GM12878 (cell line): Measurements from ENCODE around the gene GJB1. TPM values are rescaled to one million over a fixed set of nuclear protein-coding genes. Genes with fewer than 3 reads are reported as not detected.

ENCODE experiments used
- CEBPB ChIP-seq, 2 experiments: fragments of 150-350 bp in 1 of 2; IDR thresholded peaks; 2 replicates each; pipeline ENCODE4 v1.6.1; 2012 to 2014; ENCODE audit warnings: low read depth in 2 of 2, low read length in 2 of 2, borderline replicate concordance in 1 of 2, inconsistent platforms in 1 of 2
- CHD2 ChIP-seq: IDR thresholded peaks from 2 replicates; pipeline ENCODE4 v1.6.1; 2011; ENCODE audit warnings: low read depth, low read length, improper control_type of control experiment, borderline replicate concordance
- CREM ChIP-seq: IDR thresholded peaks from 2 replicates; pipeline ENCODE4 v1.6.1; 2014; ENCODE audit warnings: antibody characterized with exemption, low read depth
- EP300 ChIP-seq, 2 experiments: fragments of 150-350 bp in 1 of 2; IDR thresholded peaks; 2 replicates each; pipeline ENCODE4 v1.6.1; 2011 to 2012; ENCODE audit warnings: low read depth in 2 of 2, low read length in 2 of 2, borderline replicate concordance in 1 of 2, improper control_type of control experiment in 1 of 2, inconsistent platforms in 1 of 2; ENCODE audit not compliant: control insufficient read depth in 1 of 2
- FOS ChIP-seq: IDR thresholded peaks from 3 replicates; pipeline ENCODE4 v1.6.1; 2011; ENCODE audit warnings: borderline replicate concordance; ENCODE audit not compliant: insufficient read length; ENCODE audit errors: extremely low read depth
- IKZF1 ChIP-seq: fragments of 450-650 bp; conservative IDR thresholded peaks from 2 replicates; pipeline ENCODE4 v1.6.1; 2017; ENCODE audit warnings: antibody characterized with exemption, mild to moderate bottlenecking
- IRF4 ChIP-seq: IDR thresholded peaks from 2 replicates; pipeline ENCODE4 v1.6.1; 2011; ENCODE audit warnings: low read depth, low read length
- KAT2A ChIP-seq: conservative IDR thresholded peaks from 2 replicates; pipeline ENCODE4 v1.6.1; 2011; ENCODE audit warnings: low read depth, low read length; ENCODE audit not compliant: control insufficient read depth
- MEF2B ChIP-seq: fragments of 450-650 bp; IDR thresholded peaks from 2 replicates; pipeline ENCODE4 v1.6.1; 2018; ENCODE audit warnings: mild to moderate bottlenecking, moderate library complexity; ENCODE audit not compliant: partially characterized antibody, poor library complexity, severe bottlenecking
- POLR2A ChIP-seq: IDR thresholded peaks from 2 replicates; pipeline ENCODE4 v1.6.1; 2011; ENCODE audit warnings: low read depth, mild to moderate bottlenecking, low read length
- POLR2AphosphoS2 ChIP-seq: IDR thresholded peaks from 2 replicates; pipeline ENCODE4 v1.6.1; 2011; ENCODE audit warnings: low read depth, mild to moderate bottlenecking, low read length, improper control_type of control experiment, moderate library complexity
- POLR2AphosphoS5 ChIP-seq: IDR thresholded peaks from 2 replicates; pipeline ENCODE4 v1.6.1; 2011; ENCODE audit warnings: mild to moderate bottlenecking, low read length, inconsistent platforms
- POU2F2 ChIP-seq: IDR thresholded peaks from 3 replicates; pipeline ENCODE4 v1.6.1; 2011; ENCODE audit warnings: low read depth, mild to moderate bottlenecking, low read length, borderline replicate concordance
- SMAD5 ChIP-seq: IDR thresholded peaks from 2 replicates; pipeline ENCODE4 v1.6.1; 2016; ENCODE audit warnings: antibody characterized with exemption, low read depth
- SMC3 ChIP-seq: IDR thresholded peaks from 2 replicates; pipeline ENCODE4 v1.6.1; 2011; ENCODE audit warnings: low read length, improper control_type of control experiment, borderline replicate concordance
- STAT1 ChIP-seq: fragments of 450-650 bp; conservative IDR thresholded peaks from 2 replicates; pipeline ENCODE4 v1.6.1; 2014; ENCODE audit warnings: antibody characterized with exemption, mild to moderate bottlenecking
- YY1 ChIP-seq: IDR thresholded peaks from 2 replicates; pipeline ENCODE4 v1.6.1; 2011; ENCODE audit warnings: low read depth, mild to moderate bottlenecking, low read length
- polyA plus RNA-seq, 11 experiments: library from polyadenylated mRNA; depleted of rRNA in 4 of 11; unstranded in 6 of 11; stranded (reverse) in 5 of 11; fragments of >200 nt; fragmentation: Nextera tagmentation in 4 of 11; fragmentation: Illumina TruSeq in 1 of 11; extraction: Ambion mirVana in 4 of 11; extraction: Trizol in 1 of 11; gene quantifications; 1 replicate in 1 of 11; 2 replicates in 10 of 11; pipeline versions ENCODE4 v1.2.1 to v1.2.3, GENCODE V29; 2011 to 2016; ENCODE audit warnings: inconsistent platforms in 2 of 11, missing spikeins in 2 of 11, low read depth in 1 of 11
- total RNA-seq, 4 experiments: library from RNA; depleted of rRNA in 3 of 4; stranded (reverse); fragments of >200 nt in 3 of 4; fragmentation: Illumina TruSeq in 1 of 4; extraction: Trizol in 1 of 4; gene quantifications; 2 replicates each; pipeline versions ENCODE4 v1.2.1 to v1.2.3, GENCODE V29; 2013 to 2021
- TF ChIP-seq, protein P1 (sequence below): fragments of 450-650 bp; IDR thresholded peaks from 2 replicates; pipeline ENCODE4 v1.6.1; 2017; ENCODE audit warnings: low read depth, mild to moderate bottlenecking, moderate library complexity
- TF ChIP-seq, protein P2 (sequence below): fragments of 150-350 bp; IDR thresholded peaks from 2 replicates; pipeline ENCODE4 v1.6.1; 2014; ENCODE audit warnings: mild to moderate bottlenecking, low read depth, low read length
- TF ChIP-seq, protein P3 (sequence below): fragments of 450-650 bp; IDR thresholded peaks from 2 replicates; pipeline ENCODE4 v1.6.1; 2018; ENCODE audit warnings: mild to moderate bottlenecking, low read depth, moderate library complexity; ENCODE audit not compliant: partially characterized antibody
- TF ChIP-seq, protein P4 (sequence below): fragments of 450-650 bp; IDR thresholded peaks from 2 replicates; pipeline ENCODE4 v1.6.1; 2014; ENCODE audit warnings: mild to moderate bottlenecking

Gene GJB1
- total and polyA plus RNA-seq, 10 of the 15 experiments (the other 5 are each of a cell fraction or from before 2014, with no cell fraction given): not detected

DNA sequence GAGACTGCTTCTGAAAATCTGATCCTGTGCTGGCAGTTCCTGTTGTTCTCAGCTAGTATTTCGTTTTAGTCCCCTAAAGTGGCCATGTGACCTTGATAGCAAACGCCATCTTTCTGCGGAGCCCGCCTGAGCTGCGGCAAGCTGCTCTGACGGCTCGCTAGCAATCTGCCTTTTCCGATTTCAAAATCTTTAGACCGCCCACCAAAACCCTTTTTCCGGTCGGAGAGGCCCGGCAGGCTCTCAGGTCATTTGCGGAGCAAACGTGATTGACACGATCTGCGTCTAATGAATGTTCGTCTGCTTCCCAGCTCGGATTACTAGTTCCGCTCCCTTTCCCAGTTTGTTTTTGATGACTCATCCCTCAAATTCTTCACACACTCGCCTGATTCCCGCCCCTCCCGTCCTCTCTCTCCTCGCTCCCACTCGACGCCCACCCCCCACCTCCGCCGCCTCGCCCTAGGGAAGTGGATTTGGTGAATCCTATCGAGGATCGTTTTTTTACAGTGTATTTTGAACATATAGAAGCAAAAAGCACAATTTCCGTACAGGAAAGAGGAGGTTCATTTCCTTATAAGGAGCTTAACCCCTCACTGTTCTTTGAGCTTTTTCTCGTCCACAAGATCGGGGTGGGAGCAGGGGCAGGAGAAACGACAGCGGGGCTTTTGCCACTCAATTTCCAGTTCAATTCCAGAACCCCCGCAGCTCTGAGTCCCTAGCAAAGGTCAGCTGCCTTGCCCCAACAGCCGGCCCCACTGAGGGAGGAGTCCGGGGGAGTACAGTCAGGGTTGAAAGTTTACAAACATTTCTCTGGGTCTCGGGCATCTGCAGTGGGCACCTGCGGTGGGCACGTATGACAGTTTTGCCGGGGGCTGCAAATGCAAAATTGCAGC is 40.9 kb upstream of the GJB1 start (continued):
- TF ChIP-seq STAT1: no peak
- TF ChIP-seq MEF2B: no peak
- TF ChIP-seq POLR2AphosphoS5: peak; percentile 89
- TF ChIP-seq, protein P1, sequence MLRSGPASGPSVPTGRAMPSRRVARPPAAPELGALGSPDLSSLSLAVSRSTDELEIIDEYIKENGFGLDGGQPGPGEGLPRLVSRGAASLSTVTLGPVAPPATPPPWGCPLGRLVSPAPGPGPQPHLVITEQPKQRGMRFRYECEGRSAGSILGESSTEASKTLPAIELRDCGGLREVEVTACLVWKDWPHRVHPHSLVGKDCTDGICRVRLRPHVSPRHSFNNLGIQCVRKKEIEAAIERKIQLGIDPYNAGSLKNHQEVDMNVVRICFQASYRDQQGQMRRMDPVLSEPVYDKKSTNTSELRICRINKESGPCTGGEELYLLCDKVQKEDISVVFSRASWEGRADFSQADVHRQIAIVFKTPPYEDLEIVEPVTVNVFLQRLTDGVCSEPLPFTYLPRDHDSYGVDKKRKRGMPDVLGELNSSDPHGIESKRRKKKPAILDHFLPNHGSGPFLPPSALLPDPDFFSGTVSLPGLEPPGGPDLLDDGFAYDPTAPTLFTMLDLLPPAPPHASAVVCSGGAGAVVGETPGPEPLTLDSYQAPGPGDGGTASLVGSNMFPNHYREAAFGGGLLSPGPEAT: peak; percentile 37; the same call in 1 of the 2 replicates
- TF ChIP-seq SMAD5: peak; percentile 48; the same call in 1 of the 2 replicates
- TF ChIP-seq YY1: peak; percentile 90
- TF ChIP-seq, protein P2, sequence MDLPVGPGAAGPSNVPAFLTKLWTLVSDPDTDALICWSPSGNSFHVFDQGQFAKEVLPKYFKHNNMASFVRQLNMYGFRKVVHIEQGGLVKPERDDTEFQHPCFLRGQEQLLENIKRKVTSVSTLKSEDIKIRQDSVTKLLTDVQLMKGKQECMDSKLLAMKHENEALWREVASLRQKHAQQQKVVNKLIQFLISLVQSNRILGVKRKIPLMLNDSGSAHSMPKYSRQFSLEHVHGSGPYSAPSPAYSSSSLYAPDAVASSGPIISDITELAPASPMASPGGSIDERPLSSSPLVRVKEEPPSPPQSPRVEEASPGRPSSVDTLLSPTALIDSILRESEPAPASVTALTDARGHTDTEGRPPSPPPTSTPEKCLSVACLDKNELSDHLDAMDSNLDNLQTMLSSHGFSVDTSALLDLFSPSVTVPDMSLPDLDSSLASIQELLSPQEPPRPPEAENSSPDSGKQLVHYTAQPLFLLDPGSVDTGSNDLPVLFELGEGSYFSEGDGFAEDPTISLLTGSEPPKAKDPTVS: no peak
- TF ChIP-seq POU2F2: no peak; the same call in 2 of the 3 replicates
- TF ChIP-seq, protein P3, sequence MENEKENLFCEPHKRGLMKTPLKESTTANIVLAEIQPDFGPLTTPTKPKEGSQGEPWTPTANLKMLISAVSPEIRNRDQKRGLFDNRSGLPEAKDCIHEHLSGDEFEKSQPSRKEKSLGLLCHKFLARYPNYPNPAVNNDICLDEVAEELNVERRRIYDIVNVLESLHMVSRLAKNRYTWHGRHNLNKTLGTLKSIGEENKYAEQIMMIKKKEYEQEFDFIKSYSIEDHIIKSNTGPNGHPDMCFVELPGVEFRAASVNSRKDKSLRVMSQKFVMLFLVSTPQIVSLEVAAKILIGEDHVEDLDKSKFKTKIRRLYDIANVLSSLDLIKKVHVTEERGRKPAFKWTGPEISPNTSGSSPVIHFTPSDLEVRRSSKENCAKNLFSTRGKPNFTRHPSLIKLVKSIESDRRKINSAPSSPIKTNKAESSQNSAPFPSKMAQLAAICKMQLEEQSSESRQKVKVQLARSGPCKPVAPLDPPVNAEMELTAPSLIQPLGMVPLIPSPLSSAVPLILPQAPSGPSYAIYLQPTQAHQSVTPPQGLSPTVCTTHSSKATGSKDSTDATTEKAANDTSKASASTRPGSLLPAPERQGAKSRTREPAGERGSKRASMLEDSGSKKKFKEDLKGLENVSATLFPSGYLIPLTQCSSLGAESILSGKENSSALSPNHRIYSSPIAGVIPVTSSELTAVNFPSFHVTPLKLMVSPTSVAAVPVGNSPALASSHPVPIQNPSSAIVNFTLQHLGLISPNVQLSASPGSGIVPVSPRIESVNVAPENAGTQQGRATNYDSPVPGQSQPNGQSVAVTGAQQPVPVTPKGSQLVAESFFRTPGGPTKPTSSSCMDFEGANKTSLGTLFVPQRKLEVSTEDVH: no peak
- TF ChIP-seq CEBPB (IDR thresholded peaks at IDR 0.05; ENCODE audit: borderline replicate concordance in 1 of 2, low read depth in 2 of 2, low read length in 2 of 2): no peak
- TF ChIP-seq IRF4: no peak
- TF ChIP-seq SMC3: no peak
- no peak for TF ChIP-seq KAT2A
- TF ChIP-seq CREM: peak; percentile 30; the same call in 1 of the 2 replicates
- peak; percentile 79 for TF ChIP-seq POLR2AphosphoS2
- peak; percentile 38; the same call in 1 of the 2 replicates for TF ChIP-seq IKZF1
- TF ChIP-seq, protein P4, sequence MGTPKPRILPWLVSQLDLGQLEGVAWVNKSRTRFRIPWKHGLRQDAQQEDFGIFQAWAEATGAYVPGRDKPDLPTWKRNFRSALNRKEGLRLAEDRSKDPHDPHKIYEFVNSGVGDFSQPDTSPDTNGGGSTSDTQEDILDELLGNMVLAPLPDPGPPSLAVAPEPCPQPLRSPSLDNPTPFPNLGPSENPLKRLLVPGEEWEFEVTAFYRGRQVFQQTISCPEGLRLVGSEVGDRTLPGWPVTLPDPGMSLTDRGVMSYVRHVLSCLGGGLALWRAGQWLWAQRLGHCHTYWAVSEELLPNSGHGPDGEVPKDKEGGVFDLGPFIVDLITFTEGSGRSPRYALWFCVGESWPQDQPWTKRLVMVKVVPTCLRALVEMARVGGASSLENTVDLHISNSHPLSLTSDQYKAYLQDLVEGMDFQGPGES: peak; percentile 53; the same call in 1 of the 2 replicates
- peak; percentile 22 for TF ChIP-seq FOS
- TF ChIP-seq EP300 (IDR thresholded peaks at IDR 0.05; ENCODE audit: borderline replicate concordance in 1 of 2, control insufficient read depth in 1 of 2, low read depth in 2 of 2, low read length in 2 of 2): no peak
- TF ChIP-seq CHD2: peak; percentile 65; the same call in 1 of the 2 replicates
- TF ChIP-seq POLR2A: peak; percentile 80
